ENCODE measurements around the gene KIF2A. TPM values are rescaled to one million over a fixed set of nuclear protein-coding genes. Genes with fewer than 3 reads are reported as not detected.

The KIF2A gene
- total and polyA plus RNA-seq, 2 donors (not counting 3 experiments of a cell fraction or from before 2014, with no cell fraction given), result 17.1 to 65.1 TPM

DNA sequence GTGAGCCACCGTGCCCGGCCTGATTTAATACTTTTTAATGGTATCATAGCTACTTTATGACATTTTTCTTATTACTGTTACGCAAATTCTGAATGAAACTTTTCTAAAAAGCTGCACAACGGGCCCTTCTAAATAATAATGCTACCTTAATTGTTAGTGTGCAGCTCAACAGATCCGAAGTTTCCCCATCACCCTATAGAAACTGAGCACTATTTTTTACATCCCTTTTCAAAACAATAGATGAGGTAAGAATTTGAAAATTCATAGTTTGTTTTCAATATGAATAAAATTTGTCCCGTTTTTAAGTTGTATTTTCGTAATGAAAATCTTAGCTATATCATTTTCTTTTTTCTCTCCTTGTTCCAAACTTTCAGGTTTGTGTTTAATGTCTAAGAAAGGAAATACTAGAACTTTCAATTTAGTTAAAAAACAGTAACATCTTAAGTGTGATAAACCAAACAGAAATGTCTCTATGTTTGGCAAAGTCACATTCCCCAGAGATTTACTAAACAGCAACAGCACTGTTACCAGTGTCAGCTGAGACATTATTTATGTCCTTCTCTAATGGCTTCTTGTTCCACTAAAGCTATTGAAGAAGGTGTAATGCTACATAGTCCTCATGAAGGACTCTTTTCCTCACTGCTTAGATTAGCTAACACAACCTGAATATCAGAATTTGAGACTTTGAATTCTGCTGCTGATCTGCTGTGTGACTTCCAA is 22.9 kb downstream of the KIF2A start:
- TF ChIP-seq, protein P1, sequence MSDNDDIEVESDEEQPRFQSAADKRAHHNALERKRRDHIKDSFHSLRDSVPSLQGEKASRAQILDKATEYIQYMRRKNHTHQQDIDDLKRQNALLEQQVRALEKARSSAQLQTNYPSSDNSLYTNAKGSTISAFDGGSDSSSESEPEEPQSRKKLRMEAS (IDR thresholded peaks at IDR 0.05; ENCODE audit: insufficient read depth, insufficient read length), result no peak
- TF ChIP-seq JUN (IDR thresholded peaks at IDR 0.05; ENCODE audit: borderline replicate concordance, insufficient read depth, insufficient read length, low read depth), result no peak
- no peak for TF ChIP-seq GATA2 (IDR thresholded peaks at IDR 0.05; ENCODE audit: insufficient read depth, insufficient read length, low read depth, low read length)
- no peak for TF ChIP-seq MYC (IDR thresholded peaks at IDR 0.05; ENCODE audit: low read depth, low read length)
- TF ChIP-seq POLR2AphosphoS5 (IDR thresholded peaks at IDR 0.05; ENCODE audit: insufficient read depth, low read depth, low read length), result no peak
- no peak for TF ChIP-seq FOS (IDR thresholded peaks at IDR 0.05; ENCODE audit: borderline replicate concordance, insufficient read depth, low read length)
- no peak for TF ChIP-seq POLR2A (IDR thresholded peaks at IDR 0.05; ENCODE audit: low read depth, low read length)
- TF ChIP-seq, protein P2, sequence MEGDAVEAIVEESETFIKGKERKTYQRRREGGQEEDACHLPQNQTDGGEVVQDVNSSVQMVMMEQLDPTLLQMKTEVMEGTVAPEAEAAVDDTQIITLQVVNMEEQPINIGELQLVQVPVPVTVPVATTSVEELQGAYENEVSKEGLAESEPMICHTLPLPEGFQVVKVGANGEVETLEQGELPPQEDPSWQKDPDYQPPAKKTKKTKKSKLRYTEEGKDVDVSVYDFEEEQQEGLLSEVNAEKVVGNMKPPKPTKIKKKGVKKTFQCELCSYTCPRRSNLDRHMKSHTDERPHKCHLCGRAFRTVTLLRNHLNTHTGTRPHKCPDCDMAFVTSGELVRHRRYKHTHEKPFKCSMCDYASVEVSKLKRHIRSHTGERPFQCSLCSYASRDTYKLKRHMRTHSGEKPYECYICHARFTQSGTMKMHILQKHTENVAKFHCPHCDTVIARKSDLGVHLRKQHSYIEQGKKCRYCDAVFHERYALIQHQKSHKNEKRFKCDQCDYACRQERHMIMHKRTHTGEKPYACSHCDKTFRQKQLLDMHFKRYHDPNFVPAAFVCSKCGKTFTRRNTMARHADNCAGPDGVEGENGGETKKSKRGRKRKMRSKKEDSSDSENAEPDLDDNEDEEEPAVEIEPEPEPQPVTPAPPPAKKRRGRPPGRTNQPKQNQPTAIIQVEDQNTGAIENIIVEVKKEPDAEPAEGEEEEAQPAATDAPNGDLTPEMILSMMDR (IDR thresholded peaks at IDR 0.05; ENCODE audit: extremely low read depth in 1 of 2, insufficient read depth in 1 of 2, low read depth in 1 of 2, low read length in 2 of 2), result no peak
- no peak for TF ChIP-seq EZH2 (IDR thresholded peaks at IDR 0.05; ENCODE audit: borderline replicate concordance, low read depth, low read length, severe bottlenecking)
- Histone ChIP-seq H3K27me3 (ENCODE audit: control insufficient read depth in 2 of 2, insufficient read depth in 2 of 2, low read length in 2 of 2) (no peaks in the 10 kb centered on the region), H4K20me1 (replicated peaks; ENCODE audit: control insufficient read depth, extremely low read depth, insufficient read depth, low read length) (peaks cover 6% of the 10 kb centered on the region), H3K9ac (replicated peaks; ENCODE audit: extremely low read depth, insufficient read depth, low read length) (no peak overlapping the region), H3K9me1 (replicated peaks; ENCODE audit: control insufficient read depth, extremely low read depth, insufficient read depth, low read length) (no peaks in the 10 kb centered on the region), H3K4me2 (ENCODE audit: insufficient read depth, low read length) (no peak overlapping the region), H3K9me3 (replicated peaks; ENCODE audit: control insufficient read depth, insufficient read depth, low read length) (no peaks in the 10 kb centered on the region), H3K79me2 (ENCODE audit: control insufficient read depth, insufficient read depth, low read length) (peaks cover 81% of the 10 kb centered on the region), H3K36me3 (ENCODE audit: control insufficient read depth in 2 of 2, extremely low read depth in 1 of 2, insufficient read depth in 2 of 2, low read length in 2 of 2) (no peaks in the 10 kb centered on the region), H3K4me1 (ENCODE audit: control insufficient read depth, extremely low read depth, insufficient read depth, low read length) (peaks cover 5% of the 10 kb centered on the region), H2AFZ (ENCODE audit: low read depth, low read length) (no peak overlapping the region), H3K27ac (ENCODE audit: insufficient read depth, low read depth, low read length) (no peak overlapping the region), H3K4me3 (replicated peaks in 1 of 3; ENCODE audit: insufficient read depth in 1 of 3, low read depth in 1 of 3, low read length in 3 of 3) (no peak overlapping the region)
- DNase-seq (ENCODE audit: low read depth, low spot score) (no peak), FAIRE-seq (no peak)
- dilution Hi-C loops (cut with MboI; ENCODE audit: extremely low pct_ligation_motif_present, low sequenced_read_pairs), result no loop called here
- intact Hi-C loops (cut with micrococcal nuclease), result no loop called here
- BruUV-seq (replicated peaks), result no TSS peak
- ChIA-PET CTCF (interaction anchor here (0.7 to 1.3 kb wide), 5 partner anchors 9 to 104 kb away, joined by 3 to 4 read pairs (median 3); no protein-coding TSS in a partner anchor), POLR2A (no interaction called here)

All from endothelial cell of umbilical vein (primary cell).